Epithelial cell of esophagus (primary cell): ENCODE measurements around the gene FHIT.

ENCODE experiments used
- DNase-seq: peaks from one replicate; pipeline ENCODE4 v3.0.0; 2010; ENCODE audit warnings: low read depth
- H3K4me3 ChIP-seq: 2 replicates; pipeline ENCODE4 v1.5.1; 2011; ENCODE audit warnings: mild to moderate bottlenecking, low read length, control low read depth
- TF ChIP-seq, protein P1 (sequence below): IDR thresholded peaks from 2 replicates; pipeline ENCODE4 v1.5.1; 2011; ENCODE audit warnings: low read depth, mild to moderate bottlenecking, low read length, control low read depth, inconsistent platforms; ENCODE audit not compliant: insufficient read depth; ENCODE audit errors: missing control alignments

The FHIT gene

DNA sequence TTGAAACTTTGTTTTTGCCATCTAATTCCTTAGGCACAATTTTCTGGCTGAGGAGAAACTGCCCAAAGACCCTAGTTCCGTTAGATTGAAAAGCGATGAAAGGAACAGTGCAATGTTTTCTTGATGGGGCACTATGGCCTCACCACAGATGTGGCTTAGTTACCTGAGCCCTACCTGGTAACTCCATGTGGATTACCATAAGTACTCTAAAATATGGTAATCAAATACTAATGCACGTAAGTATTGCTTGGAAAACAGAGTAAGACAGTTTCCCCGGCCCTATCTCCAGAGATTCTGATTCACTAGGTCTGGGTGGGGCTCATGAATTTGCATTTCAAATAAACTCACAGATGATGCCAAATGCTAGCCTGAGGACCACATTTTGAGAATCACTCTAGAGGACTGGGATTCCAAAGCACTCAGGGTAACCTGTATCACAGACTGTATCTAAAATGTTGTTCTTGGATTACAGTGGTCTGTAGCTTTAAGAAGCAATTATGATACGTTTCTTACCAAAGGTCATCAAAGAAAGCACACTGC, 806.3 kb downstream of the FHIT start:
- TF ChIP-seq, protein P1, sequence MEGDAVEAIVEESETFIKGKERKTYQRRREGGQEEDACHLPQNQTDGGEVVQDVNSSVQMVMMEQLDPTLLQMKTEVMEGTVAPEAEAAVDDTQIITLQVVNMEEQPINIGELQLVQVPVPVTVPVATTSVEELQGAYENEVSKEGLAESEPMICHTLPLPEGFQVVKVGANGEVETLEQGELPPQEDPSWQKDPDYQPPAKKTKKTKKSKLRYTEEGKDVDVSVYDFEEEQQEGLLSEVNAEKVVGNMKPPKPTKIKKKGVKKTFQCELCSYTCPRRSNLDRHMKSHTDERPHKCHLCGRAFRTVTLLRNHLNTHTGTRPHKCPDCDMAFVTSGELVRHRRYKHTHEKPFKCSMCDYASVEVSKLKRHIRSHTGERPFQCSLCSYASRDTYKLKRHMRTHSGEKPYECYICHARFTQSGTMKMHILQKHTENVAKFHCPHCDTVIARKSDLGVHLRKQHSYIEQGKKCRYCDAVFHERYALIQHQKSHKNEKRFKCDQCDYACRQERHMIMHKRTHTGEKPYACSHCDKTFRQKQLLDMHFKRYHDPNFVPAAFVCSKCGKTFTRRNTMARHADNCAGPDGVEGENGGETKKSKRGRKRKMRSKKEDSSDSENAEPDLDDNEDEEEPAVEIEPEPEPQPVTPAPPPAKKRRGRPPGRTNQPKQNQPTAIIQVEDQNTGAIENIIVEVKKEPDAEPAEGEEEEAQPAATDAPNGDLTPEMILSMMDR, result no peak

DNA sequence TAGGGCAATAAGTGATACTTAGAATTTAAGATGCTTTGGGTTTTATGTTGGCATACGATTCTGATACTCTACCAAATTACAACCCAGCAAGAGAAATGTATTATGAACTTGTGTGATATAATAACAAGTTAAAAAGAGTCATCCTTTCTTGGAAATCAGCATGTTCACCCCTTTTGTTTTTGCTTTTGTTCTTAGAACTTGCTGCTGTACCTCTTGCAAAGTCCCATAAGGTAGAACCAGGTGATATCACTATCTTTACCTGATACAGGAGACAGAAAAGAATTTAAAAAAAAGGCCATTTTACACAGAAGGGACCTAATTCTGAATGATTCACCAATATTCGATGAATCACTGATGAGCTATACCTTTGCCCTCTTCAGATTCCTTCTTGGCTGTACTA, 810.4 kb downstream of the FHIT start:
- TF ChIP-seq, protein P1, result no peak
- no peak for DNase-seq

More for the DNA sequence above, 806.3 kb downstream of the FHIT start:
- DNase-seq, result no peak
- no peak overlapping the region for H3K4me3 ChIP-seq

DNA sequence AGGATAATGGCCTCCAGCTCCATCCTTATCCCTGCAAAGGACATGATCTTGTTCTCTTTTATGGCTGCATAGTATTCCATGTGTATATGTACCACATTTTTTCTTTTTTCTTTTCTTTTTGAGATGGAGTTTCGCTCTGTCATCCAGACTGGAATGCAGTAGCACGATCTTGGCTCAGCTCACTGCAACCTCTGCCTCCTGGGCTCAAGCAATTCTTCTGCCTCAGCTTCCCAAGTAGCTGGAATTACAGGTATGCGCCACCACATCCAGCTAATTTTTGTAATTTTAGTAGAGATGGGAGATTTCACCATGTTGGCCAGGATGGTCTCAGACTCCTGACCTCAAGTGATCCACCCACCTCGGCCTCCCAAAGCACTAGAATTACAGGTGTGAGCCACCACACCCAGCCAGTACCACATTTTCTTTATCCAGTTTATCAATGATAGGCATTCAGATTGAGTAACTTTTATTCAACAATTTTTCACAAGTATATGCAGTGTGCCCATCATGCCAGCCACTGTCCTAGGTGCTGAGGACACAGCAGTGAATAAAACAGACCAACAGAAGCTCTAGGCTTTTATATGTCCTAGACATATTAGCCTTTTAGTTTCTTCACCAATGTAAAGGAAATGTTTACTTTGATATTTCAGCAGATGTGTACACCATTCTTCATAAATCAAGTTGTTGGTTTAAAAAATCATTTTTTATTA, 815.2 kb downstream of the FHIT start:
- no peak for DNase-seq
- no peak overlapping the region for H3K4me3 ChIP-seq
- TF ChIP-seq, protein P1, result no peak

More for the DNA sequence above, 810.4 kb downstream of the FHIT start:
- no peak overlapping the region for H3K4me3 ChIP-seq

DNA sequence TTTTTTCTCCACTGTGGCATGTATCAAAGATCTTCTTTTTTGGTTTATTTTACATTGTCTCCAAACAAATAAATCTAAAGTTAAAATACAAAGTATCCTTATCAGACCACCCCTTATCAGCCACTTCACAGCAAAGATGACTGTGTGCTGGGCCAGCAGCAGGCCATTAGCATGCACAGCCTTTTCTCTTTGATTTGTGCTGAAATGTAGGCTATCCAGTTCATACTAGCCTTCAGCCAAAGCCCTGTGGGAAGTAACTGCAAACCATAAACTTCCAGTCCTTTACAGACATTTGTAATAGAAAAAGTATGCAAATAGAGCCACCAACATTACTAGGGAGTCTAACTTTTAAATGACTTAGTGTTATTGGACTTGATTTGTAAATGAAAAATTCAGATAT, 816.3 kb downstream of the FHIT start:
- TF ChIP-seq, protein P1, result no peak
- DNase-seq, result no peak
- H3K4me3 ChIP-seq, result no peak overlapping the region

DNA sequence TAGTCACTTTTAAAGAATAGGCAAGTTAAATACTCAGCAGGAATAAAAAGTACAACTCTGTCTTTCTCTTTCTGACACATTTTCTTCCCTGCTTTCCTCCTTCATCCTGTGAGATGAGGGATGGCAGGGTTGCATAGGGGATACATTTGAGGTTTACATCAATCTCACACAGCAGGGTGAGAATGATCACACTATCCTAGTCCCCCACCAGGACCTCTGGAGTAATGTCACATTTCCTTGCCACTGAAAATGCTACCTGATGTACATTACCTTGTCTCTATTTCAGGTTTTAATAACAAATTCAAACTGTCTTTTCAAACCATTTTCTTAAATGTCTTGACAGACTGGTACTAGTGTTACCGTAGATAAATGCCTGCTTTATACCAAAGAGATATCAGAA, 816.9 kb downstream of the FHIT start:
- no peak overlapping the region for H3K4me3 ChIP-seq
- TF ChIP-seq, protein P1, result no peak
- DNase-seq, result no peak

DNA sequence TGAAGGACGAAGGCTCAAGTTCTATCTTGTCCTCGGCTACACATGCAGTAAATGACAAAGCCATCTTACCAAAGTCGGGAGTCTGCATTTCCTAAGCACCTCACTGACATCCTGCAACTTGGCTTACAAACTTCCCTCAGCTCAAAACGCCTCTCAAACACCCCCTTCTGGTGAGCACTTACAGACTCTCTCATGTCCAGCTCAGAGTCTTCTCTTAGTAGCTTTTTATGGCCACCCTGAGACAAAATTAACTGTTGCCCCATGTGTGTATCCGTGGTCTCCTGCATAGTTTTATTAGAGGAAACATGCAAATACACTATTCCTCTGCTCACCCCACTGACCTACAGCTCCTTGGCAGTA, 819.7 kb downstream of the FHIT start:
- DNase-seq, result peak; percentile 2
- no peak overlapping the region for H3K4me3 ChIP-seq
- TF ChIP-seq, protein P1, result no peak

DNA sequence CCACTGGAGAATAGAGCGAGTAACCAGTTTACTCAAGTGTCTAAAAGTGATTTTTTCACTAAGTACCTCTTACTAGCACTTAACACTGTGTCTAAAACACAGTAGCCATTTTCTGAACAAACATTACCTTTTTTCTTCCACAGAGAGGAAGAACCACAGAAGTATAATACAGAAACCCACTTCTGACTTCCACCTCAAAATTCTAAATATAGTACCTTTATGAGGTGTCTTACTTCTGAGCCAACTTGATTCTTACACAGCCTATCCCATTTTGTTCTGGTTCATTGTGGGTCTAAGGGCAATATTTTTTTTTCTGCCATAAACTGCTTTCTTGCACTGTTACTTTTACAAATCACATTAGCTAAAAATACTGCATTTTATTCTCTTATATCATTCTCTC, 821.0 kb downstream of the FHIT start:
- H3K4me3 ChIP-seq, result no peak overlapping the region
- no peak for DNase-seq
- TF ChIP-seq, protein P1, result no peak
